Transverse colon (tissue), 3 donors: ENCODE measurements around the gene COMMD9.

ENCODE experiments used
- CTCF ChIP-seq, 5 experiments: fragments of 200-600 bp in 3 of 5; fragments of 450-650 bp in 2 of 5; sonication (generic) in 3 of 5; IDR thresholded peaks; 1 replicate in 2 of 5; 2 replicates in 3 of 5; pipeline ENCODE4 v1.5.1; 2016 to 2017; ENCODE audit warnings: antibody characterized with exemption in 5 of 5, inconsistent platforms in 3 of 5, mild to moderate bottlenecking in 2 of 5, moderate library complexity in 1 of 5
- EP300 ChIP-seq: sonication (generic); formaldehyde crosslinking; IDR thresholded peaks from one replicate; pipeline ENCODE4 v1.6.1; 2017; ENCODE audit warnings: antibody characterized with exemption, low read depth

- TF ChIP-seq CTCF (IDR thresholded peaks at IDR 0.05): no peak
- no peak for TF ChIP-seq EP300
These were observed 45.6 kb downstream of the COMMD9 start for GRCh38 chr11:36243641-36244040.
